Caco-2 (cell line): ENCODE data around the gene FOXO3. TPM values are rescaled to one million over a fixed set of nuclear protein-coding genes. Genes with fewer than 3 reads are reported as not detected.

Experiments used
- BruUV-seq: library from RNA; stranded (reverse); fragments of 400-500 nt; replicated peaks from 2 replicates; lab custom pipeline; 2021; lab: Mats Ljungman, UMichigan
- CTCF ChIA-PET: fragments of 300-600 bp; sonication (Branson Sonifier 250); formaldehyde crosslinking; loops from one replicate; lab custom pipeline; 2022; ENCODE audit warnings: antibody characterized with exemption; lab: Charles Lee
- POLR2A ChIA-PET: fragments of 300-600 bp; sonication (Branson Sonifier 250); formaldehyde crosslinking; loops from one replicate; lab custom pipeline; 2022; ENCODE audit warnings: antibody characterized with exemption; lab: Charles Lee
- DNase-seq, 2 experiments: peaks; one replicate each; pipeline versions ENCODE4 v3.0.0 to v3.0.0-alpha.2; 2020 to 2022
- H3K27me3 ChIP-seq: replicated peaks from 2 replicates; pipeline ENCODE4 v1.6.0; 2011; ENCODE audit warnings: low read length; ENCODE audit not compliant: control insufficient read depth, insufficient read depth
- H3K36me3 ChIP-seq: 2 replicates; pipeline ENCODE4 v1.5.1; 2011; ENCODE audit warnings: low read length; ENCODE audit not compliant: control insufficient read depth, insufficient read depth
- H3K4me1 ChIP-seq: fragments of 250-450 bp; sonication (Bioruptor Pico); 2 replicates; pipeline ENCODE4 v1.5.1; 2020; ENCODE audit warnings: mild to moderate bottlenecking
- H3K4me3 ChIP-seq: 2 replicates; pipeline ENCODE4 v1.5.1; 2011; ENCODE audit warnings: low read depth, mild to moderate bottlenecking, control low read depth, low read length
- H3K9me3 ChIP-seq: fragments of 250-450 bp; sonication (Bioruptor Pico); 2 replicates; pipeline ENCODE4 v1.5.1; 2020; ENCODE audit warnings: mild to moderate bottlenecking, moderate library complexity
- H3K27ac Mint-ChIP-seq: one replicate; pipeline ENCODE4 v1.8.0; 2022; ENCODE audit warnings: mixed read lengths; ENCODE audit not compliant: unreplicated experiment
- H3K27me3 Mint-ChIP-seq: one replicate; pipeline ENCODE4 v1.8.0; 2022; ENCODE audit warnings: mixed read lengths; ENCODE audit not compliant: insufficient read depth, unreplicated experiment
- H3K36me3 Mint-ChIP-seq: one replicate; pipeline ENCODE4 v1.8.0; 2022; ENCODE audit warnings: mild to moderate bottlenecking, mixed read lengths; ENCODE audit not compliant: insufficient read depth, unreplicated experiment
- H3K4me1 Mint-ChIP-seq: one replicate; pipeline ENCODE4 v1.8.0; 2022; ENCODE audit warnings: low read depth, mixed read lengths; ENCODE audit not compliant: unreplicated experiment
- H3K4me3 Mint-ChIP-seq: one replicate; pipeline ENCODE4 v1.8.0; 2022; ENCODE audit warnings: mild to moderate bottlenecking, moderate library complexity, mixed read lengths; ENCODE audit not compliant: unreplicated experiment
- H3K9me3 Mint-ChIP-seq: one replicate; pipeline ENCODE4 v1.8.0; 2022; ENCODE audit warnings: mixed read lengths; ENCODE audit not compliant: unreplicated experiment
- CTCF ChIP-seq, 2 experiments: fragments of 200-600 bp in 1 of 2; IDR thresholded peaks; 1 replicate in 1 of 2; 2 replicates in 1 of 2; pipeline versions ENCODE4 v1.5.1 to v1.8.0; 2011 to 2022; ENCODE audit warnings: antibody characterized with exemption in 1 of 2, control low read depth in 1 of 2, inconsistent platforms in 1 of 2, low read depth in 1 of 2, low read length in 1 of 2, mild to moderate bottlenecking in 1 of 2, moderate library complexity in 1 of 2; ENCODE audit not compliant: insufficient read depth in 1 of 2, severe bottlenecking in 1 of 2, unreplicated experiment in 1 of 2
- intact Hi-C: fragments of 100-400 bp; cut with micrococcal nuclease; formaldehyde crosslinking; loops from one replicate; pipeline ENCODE4 v1.10.0; 2022; ENCODE audit not compliant: unreplicated experiment
- total RNA-seq: library from RNA; stranded (reverse); gene quantifications from 2 replicates; pipeline ENCODE4 v1.2.3, GENCODE V29; 2022

The FOXO3 gene
- total RNA-seq, 1 experiment from 2014 or later: 34.3 TPM

GRCh38 chr6:108543175-108543940 is 17.4 kb upstream of the FOXO3 start:
- no TSS peak for BruUV-seq
- POLR2A ChIA-PET: no interaction called here
- no peaks in the 10 kb centered on the region for H3K27me3 ChIP-seq
- no peak for DNase-seq
- no peaks in the 10 kb centered on the region for H3K36me3 ChIP-seq
- H3K9me3 Mint-ChIP-seq: no peaks in the 10 kb centered on the region
- intact Hi-C loops: no loop called here
- no peak overlapping the region for H3K27ac Mint-ChIP-seq
- no peaks in the 10 kb centered on the region for H3K27me3 Mint-ChIP-seq
- H3K4me1 ChIP-seq: no peaks in the 10 kb centered on the region
- no peak overlapping the region for H3K4me3 Mint-ChIP-seq
- CTCF ChIA-PET: interaction anchor here (1.9 kb wide), 2 partner anchors 295 to 350 kb away, joined by 22 to 33 read pairs; no protein-coding TSS in a partner anchor
- TF ChIP-seq CTCF (IDR thresholded peaks at IDR 0.05; ENCODE audit: insufficient read depth in 1 of 2, low read depth in 1 of 2, low read length in 1 of 2, severe bottlenecking in 1 of 2, unreplicated experiment in 1 of 2): no peak
- H3K4me3 ChIP-seq: no peak overlapping the region
- H3K36me3 Mint-ChIP-seq: no peaks in the 10 kb centered on the region
- H3K9me3 ChIP-seq: 0 out of 2 replicates have a peak, but pooled peaks cover 4% of the 10 kb centered on the region
- no peaks in the 10 kb centered on the region for H3K4me1 Mint-ChIP-seq

- no peaks in the 10 kb centered on the region for H3K27me3 ChIP-seq
- BruUV-seq: no TSS peak
- H3K36me3 ChIP-seq: no peaks in the 10 kb centered on the region
- ChIA-PET POLR2A (no interaction called here), CTCF (no interaction called here)
- TF ChIP-seq CTCF (IDR thresholded peaks at IDR 0.05; ENCODE audit: insufficient read depth in 1 of 2, low read depth in 1 of 2, low read length in 1 of 2, severe bottlenecking in 1 of 2, unreplicated experiment in 1 of 2): no peak
- no peaks in the 10 kb centered on the region for H3K4me1 Mint-ChIP-seq
- no peaks in the 10 kb centered on the region for H3K9me3 Mint-ChIP-seq
- H3K36me3 Mint-ChIP-seq: no peaks in the 10 kb centered on the region
- DNase-seq: no peak
- no peaks in the 10 kb centered on the region for H3K27me3 Mint-ChIP-seq
- H3K9me3 ChIP-seq: 0 out of 2 replicates have a peak, but pooled peaks cover 4% of the 10 kb centered on the region
- intact Hi-C loops: no loop called here
- H3K4me1 ChIP-seq: no peaks in the 10 kb centered on the region
- H3K27ac Mint-ChIP-seq: no peak overlapping the region
- H3K4me3 Mint-ChIP-seq: no peak overlapping the region
- H3K4me3 ChIP-seq: no peak overlapping the region
Measured at GRCh38 chr6:108544606-108545005, 16.1 kb upstream of the FOXO3 start.

- DNase-seq: no peak
- H3K4me1 Mint-ChIP-seq: no peaks in the 10 kb centered on the region
- no peak overlapping the region for H3K4me3 Mint-ChIP-seq
- ChIA-PET POLR2A (no interaction called here), CTCF (no interaction called here)
- intact Hi-C loops: no loop called here
- Histone ChIP-seq H3K27me3 (no peaks in the 10 kb centered on the region), H3K9me3 (no peaks in the 10 kb centered on the region), H3K4me3 (no peak overlapping the region), H3K36me3 (no peaks in the 10 kb centered on the region), H3K4me1 (0 out of 2 replicates have a peak, but pooled peaks cover 5% of the 10 kb centered on the region)
- TF ChIP-seq CTCF (IDR thresholded peaks at IDR 0.05; ENCODE audit: insufficient read depth in 1 of 2, low read depth in 1 of 2, low read length in 1 of 2, severe bottlenecking in 1 of 2, unreplicated experiment in 1 of 2): no peak
- no peaks in the 10 kb centered on the region for H3K36me3 Mint-ChIP-seq
- H3K27me3 Mint-ChIP-seq: no peaks in the 10 kb centered on the region
- no peak overlapping the region for H3K27ac Mint-ChIP-seq
- no TSS peak for BruUV-seq
- H3K9me3 Mint-ChIP-seq: no peaks in the 10 kb centered on the region
Measured at GRCh38 chr6:108546079-108547049, 14.4 kb upstream of the FOXO3 start.
